Mammary microvascular endothelial cell (primary cell): ENCODE data around the gene NTRK2. TPM values are rescaled to one million over a fixed set of nuclear protein-coding genes. Genes with fewer than 3 reads are reported as not detected.

ENCODE experiments used
- total RNA-seq: library from RNA; depleted of rRNA; stranded (reverse); fragments of >200 nt; gene quantifications from 2 replicates; pipeline ENCODE4 v1.2.3, GENCODE V29; 2015

Gene NTRK2
- not detected in 2 replicates for total RNA-seq

DNA sequence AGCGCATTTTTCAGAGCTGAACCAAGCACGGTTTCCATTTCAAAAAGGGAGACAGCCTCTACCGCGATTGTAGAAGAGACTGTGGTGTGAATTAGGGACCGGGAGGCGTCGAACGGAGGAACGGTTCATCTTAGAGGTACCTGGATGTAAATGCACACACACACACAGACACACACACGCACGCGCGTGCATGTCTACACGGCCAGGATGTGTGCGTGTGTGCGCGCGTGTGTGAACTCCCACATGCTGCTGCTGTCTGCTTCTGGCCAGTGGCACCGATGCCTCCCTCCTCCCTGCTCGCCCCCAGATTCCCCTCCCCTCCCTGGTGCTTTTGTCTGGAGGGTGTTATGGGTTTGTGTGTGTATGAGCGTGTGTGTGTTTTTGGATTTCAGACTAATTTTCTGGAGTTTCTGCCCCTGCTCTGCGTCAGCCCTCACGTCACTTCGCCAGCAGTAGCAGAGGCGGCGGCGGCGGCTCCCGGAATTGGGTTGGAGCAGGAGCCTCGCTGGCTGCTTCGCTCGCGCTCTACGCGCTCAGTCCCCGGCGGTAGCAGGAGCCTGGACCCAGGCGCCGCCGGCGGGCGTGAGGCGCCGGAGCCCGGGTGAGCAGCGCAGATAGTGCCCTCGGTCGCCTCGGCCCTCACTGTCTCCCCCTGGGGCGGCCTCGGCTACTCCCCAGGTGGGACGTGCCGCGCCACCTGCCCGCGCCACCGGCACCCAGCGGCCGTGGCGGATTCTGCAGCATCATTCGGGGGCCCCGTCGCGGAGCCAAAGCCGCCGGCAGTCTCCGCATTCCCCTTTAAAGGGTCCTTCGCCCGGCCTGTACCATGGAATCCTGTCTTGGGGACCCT is at the start of gene NTRK2:
NTRK2 (plus strand) TSS at position 442 of the 850 bp plus-strand sequence. CDS start 1,020 bp downstream, outside the sequence.

